KOPT-K1 (cell line): Measurements from ENCODE around the gene MERTK.
"Not testable (repeated sequence)": the region's sequence is repeated elsewhere in the genome, so short reads cannot be mapped to it uniquely, and the experiment has no call there.

Source experiments
- H3K27ac ChIP-seq: fragments of 200-600 bp; sonication (generic); 2 replicates; pipeline ENCODE4 v1.5.1; 2016; ENCODE audit warnings: antibody characterized with exemption, mild to moderate bottlenecking, low read depth, low read length; ENCODE audit not compliant: poor library complexity, severe bottlenecking
- H3K36me3 ChIP-seq: fragments of 200-600 bp; sonication (generic); 2 replicates; pipeline ENCODE4 v1.5.1; 2017; ENCODE audit warnings: antibody characterized with exemption, mild to moderate bottlenecking, low read length, moderate library complexity; ENCODE audit not compliant: insufficient read depth
- H3K9me3 ChIP-seq: fragments of 200-600 bp; sonication (generic); 2 replicates; pipeline ENCODE4 v1.5.1; 2017; ENCODE audit warnings: antibody characterized with exemption, low read length, mild to moderate bottlenecking; ENCODE audit not compliant: insufficient read depth, poor library complexity, severe bottlenecking

Gene MERTK

DNA sequence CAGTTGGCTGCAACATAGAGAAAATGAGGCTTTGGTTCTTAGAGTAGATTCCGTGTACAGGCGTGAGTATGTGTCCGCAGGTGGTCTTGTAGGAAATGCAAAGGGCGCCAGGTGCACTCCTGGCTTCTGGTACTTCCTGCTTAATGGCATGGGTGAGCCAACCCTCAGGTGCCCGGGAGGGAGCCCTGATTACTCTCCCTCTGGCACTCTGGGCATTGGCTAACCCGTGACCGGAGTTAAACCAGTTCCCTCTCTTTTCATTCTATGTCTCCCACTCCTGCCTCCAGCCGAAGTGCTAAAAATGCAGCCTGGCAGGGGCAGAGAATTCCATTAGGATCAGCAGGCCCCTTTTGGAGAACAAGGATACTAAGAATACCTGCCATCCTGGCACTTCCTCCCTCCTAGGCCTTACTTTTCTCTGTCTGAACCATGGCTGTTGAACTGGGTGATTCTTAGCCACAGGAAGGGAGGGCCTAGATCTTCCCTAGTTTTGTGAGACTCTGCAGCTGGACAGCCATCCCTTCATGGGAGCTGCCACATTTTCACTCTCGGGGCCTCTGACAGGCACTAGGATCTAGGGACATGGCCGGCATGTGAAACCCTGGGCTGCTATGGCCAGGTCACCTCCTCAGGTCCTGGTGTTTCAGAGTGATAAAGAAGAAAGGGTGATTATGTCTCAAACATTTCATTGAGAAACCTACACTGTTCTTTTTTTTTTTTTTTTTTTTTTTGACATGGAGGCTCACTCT, 6.5 kb downstream of the MERTK start:
- Histone ChIP-seq H3K9me3 (no peaks in the 10 kb centered on the region), H3K36me3 (no peaks in the 10 kb centered on the region), H3K27ac (no peak overlapping the region)

DNA sequence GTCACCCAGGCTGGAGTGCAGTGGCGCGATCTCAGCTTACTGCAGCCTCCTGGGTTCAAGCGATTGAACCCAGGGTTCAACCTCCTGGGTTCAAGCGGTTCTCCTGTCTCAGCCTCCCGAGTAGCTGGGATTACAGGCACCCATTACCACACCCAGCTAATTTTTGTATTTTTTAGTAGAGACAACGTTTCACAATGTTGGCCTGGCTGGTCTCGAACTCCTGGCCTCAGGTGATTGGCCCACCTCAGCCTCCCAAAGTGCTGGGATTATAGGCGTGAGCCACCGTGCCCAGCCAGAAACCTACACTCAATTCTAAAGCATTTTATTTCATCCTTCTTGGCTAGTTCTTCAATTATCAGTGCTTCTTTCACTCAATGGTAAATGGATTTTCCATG, 7.1 kb downstream of the MERTK start:
- not testable (repeated sequence) for H3K36me3 ChIP-seq, H3K27ac ChIP-seq, H3K9me3 ChIP-seq

DNA sequence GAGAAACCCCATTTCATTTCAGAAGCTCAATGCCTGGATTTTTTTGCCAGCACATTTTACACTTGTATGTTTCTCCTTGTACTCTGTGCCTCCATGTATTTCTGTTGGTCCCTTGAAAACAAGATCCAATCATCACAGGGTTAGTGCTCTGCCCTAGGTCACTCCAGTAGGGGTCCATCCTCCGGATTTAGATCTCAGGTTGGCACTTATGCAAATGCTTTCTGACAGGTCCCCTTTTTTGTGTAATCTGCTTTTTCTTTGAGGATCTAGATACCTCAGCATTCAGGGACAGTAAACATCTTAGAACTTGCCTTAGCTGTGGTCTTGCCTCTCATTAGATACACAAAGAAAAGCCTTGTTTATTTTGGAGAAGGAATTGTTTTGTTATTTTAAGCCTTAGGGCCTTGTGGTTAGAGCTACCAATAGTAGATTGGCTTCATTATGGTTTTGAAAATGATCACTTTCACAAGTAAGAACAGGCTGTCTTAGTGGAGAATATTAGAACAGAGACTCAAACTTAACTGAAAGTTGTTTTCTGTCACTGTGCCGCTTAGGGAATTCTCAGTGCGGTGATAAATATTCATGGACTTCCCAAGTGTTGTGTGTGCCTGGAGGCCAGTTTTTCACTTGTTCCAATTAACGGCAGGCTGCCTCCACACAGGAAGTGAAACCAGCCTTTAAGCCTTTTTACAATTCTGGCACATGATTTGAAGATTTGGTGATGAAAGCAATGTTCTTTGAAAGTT, 7.8 kb downstream of the MERTK start:
- H3K36me3 ChIP-seq, result no peaks in the 10 kb centered on the region
- no peaks in the 10 kb centered on the region for H3K9me3 ChIP-seq
- H3K27ac ChIP-seq, result peak overlapping the region; percentile 41

DNA sequence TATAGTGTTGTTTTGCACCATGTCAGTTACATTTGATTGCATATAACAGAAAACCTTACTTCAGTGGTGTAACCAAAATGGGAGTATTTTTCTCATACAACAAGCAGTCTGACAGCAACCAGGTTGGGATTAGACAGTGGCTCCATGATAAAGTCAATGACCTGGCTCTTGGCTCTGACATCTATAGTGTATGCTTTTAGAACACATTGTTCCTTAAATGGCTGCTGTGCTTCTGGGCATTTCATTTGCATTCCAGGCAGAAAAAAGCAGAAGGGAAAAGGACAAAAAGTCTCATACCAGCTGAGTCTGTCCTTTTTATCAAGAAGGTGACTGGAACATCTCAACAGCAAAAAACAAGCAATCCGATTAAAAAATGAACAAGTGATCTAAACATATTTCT, 10.2 kb downstream of the MERTK start:
- H3K36me3 ChIP-seq, result no peaks in the 10 kb centered on the region
- no peak overlapping the region for H3K27ac ChIP-seq
- H3K9me3 ChIP-seq, result no peaks in the 10 kb centered on the region

DNA sequence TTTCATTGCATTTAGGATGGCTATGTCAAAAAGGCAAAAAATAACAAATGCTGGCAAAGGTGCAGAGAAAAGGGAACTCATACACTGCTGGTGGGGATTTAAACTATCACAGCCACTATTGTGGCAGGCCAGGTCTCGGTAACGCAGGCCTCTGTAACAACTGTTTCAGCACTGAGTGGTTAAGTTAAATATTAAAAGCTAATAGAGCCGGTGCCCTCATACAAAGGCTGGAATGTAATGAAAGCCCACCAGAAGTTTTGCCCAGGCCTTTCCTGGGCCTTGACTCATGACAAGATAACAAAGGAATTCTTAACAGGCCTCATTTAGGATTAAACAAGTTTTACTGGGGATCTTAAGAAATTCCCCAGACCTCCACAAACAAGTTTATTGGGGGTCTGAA, 10.7 kb downstream of the MERTK start:
- no peaks in the 10 kb centered on the region for H3K36me3 ChIP-seq

DNA sequence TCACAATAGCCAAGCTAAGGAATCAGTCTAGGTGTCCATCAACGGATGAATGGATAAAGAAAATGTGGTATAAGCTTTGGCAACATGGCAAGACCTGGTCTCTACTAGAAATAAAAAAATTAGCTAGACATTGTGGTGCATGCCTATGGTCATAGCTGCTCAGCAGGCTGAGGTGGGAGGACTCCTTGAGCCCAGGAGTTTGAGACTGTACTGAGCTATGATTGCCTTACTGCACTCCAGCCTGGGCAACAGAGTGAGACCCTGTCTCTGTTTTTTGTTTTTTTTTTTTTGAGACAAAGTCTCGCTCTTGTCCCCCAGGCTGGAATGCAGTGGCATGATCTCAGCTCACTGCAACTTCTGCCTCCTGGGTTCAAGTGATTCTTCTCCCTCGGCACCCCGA, 11.6 kb downstream of the MERTK start:
- H3K27ac ChIP-seq, H3K9me3 ChIP-seq, H3K36me3 ChIP-seq: not testable (repeated sequence)

More for the DNA sequence above, 10.7 kb downstream of the MERTK start:
- Histone ChIP-seq H3K9me3 (no peaks in the 10 kb centered on the region), H3K27ac (no peak overlapping the region)

DNA sequence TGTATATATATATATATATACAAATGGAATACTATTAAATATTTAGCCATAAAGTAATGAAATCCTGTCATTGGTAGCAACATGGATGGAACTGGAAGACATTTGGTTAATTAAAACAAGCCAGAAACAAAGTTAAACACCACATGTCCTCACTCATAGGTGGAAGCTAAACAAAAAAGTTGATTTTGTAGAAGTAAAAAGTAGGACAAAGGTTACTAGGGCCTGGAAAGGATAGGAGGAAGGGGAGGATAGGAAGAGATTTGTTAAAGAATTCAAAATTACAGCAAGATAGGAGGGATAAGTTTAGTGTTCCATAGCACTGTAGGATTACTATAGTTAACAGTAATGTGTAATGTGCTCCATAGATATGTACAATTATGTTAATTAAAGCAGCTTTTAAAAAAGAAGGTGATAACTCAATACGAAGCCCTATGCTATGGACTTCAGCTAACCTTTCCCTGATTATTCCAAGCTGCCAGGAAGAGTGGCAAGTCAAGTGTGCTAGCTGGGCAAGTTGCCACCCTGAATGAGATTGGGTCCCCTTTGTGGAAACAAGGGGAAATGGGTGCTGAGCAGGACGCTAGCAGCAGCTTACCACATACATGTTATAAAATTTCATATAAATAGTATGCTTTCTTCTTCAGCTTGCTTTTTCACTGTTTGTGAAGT, 12.3 kb downstream of the MERTK start:
- Histone ChIP-seq H3K36me3 (no peaks in the 10 kb centered on the region), H3K9me3 (no peaks in the 10 kb centered on the region), H3K27ac (no peak overlapping the region)

DNA sequence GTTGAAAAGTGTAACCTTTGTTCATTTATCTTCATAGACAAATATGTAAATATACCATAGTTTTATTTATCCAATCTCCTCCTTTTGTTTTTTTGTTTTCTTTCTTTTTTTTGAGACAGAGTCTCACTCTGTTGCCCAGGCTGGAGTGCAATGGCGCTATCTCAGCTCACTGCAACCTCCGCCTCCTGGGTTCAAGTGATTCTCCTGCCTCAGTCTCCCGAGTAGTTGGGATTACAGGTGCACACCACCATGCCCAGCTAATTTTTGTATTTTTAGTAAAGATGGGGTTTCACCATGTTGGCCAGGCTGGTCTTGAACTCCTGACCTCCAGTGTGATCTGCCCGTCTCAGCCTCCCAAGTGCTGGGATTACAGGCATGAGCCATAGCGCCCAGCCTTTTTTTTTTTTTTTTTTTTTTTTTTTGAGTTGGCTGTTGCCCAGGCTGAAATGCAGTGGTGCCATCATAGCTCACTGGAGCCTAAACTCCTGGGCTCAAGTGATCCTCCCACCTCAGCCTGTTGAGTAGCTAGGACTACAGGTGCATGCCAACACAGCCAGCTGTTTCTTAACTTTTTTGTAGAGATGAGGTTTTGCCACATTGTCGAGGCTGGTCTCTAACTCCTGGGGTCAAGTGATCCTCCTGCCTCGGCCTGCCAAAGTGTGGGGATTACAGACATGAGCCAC, 13.0 kb downstream of the MERTK start:
- not testable (repeated sequence) for H3K9me3 ChIP-seq, H3K36me3 ChIP-seq, H3K27ac ChIP-seq

DNA sequence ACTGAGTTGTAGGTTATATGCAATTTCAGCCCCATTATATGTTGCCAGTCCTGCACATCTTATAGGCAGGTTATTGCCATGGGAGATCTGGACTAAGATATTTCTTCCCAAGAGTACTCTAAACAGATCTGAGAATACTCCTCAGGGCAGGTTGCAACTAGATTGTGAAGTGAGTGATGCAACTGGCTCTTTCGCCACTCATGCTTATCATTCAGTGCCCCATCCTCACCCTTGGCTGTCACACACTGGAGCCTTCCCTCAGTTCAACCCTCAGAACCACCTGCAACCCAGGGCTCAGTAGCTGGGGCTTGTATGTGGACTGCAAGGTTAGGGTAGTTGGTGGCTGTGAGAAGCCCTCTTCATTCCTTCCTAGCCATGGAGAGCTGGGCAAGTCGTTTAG, 14.1 kb downstream of the MERTK start:
- Histone ChIP-seq H3K36me3 (no peaks in the 10 kb centered on the region), H3K27ac (no peak overlapping the region), H3K9me3 (no peaks in the 10 kb centered on the region)

DNA sequence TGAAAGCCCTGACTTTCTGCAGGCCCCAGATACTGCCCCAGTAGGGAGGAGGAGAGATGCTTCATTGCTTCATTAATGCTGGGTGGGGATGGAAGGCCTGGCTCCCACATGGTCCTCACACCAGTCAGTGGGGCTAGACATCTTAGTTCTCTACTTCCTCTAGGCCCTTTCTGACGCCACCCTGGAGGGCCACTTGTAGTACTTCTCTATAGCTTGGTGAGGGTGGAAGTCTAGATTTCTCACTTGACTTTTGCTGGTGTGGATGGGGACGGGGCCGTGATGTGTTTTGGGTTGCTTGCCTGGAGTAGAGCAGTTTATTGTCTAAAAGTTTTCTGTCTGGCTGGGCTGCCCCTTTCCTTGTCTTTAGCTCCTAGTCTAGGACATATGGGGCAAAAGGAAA, 18.7 kb downstream of the MERTK start:
- Histone ChIP-seq H3K9me3 (no peaks in the 10 kb centered on the region), H3K27ac (no peak overlapping the region), H3K36me3 (no peaks in the 10 kb centered on the region)

DNA sequence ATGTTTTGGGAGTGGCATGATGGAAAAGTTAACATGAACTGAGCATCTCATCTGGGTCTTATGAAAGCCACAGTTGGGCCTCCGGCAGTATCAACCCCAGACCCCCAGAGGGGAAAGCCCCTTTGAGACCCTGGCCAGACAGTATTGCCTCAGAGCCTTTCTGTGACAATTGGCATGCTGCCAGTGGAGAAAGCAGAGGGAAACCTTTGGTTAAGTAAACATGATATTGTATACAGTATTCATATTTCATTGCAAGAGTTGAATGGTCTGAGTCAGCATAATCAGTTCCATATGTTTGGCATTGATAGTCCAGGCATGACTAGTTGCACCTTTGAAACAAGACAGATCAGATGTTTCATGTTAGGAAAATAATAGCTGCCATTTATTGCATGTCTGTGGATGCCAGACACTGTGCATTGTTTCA, 20.0 kb downstream of the MERTK start:
- no peaks in the 10 kb centered on the region for H3K36me3 ChIP-seq
- no peak overlapping the region for H3K27ac ChIP-seq
- no peaks in the 10 kb centered on the region for H3K9me3 ChIP-seq

DNA sequence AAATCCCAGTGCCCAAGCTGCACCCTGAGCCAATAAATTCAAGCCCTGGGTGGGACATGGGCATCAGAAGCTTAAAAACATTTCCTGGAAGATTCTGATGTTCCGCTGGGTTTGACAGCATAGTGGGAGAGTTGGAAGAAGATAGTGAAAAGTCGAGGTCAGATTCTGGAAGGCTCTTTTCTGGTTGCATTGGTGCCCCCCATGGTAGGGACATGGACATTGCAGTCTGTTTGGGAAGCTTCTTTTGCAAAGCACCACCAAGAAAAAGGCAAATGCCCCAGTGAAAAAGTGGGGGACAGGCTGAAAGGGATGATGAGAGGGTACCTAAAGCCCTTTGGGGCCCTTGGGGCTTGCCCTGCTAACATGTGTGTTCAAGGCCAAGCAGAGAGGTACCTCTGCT, 21.0 kb downstream of the MERTK start:
- no peaks in the 10 kb centered on the region for H3K36me3 ChIP-seq
- H3K27ac ChIP-seq, result no peak overlapping the region

DNA sequence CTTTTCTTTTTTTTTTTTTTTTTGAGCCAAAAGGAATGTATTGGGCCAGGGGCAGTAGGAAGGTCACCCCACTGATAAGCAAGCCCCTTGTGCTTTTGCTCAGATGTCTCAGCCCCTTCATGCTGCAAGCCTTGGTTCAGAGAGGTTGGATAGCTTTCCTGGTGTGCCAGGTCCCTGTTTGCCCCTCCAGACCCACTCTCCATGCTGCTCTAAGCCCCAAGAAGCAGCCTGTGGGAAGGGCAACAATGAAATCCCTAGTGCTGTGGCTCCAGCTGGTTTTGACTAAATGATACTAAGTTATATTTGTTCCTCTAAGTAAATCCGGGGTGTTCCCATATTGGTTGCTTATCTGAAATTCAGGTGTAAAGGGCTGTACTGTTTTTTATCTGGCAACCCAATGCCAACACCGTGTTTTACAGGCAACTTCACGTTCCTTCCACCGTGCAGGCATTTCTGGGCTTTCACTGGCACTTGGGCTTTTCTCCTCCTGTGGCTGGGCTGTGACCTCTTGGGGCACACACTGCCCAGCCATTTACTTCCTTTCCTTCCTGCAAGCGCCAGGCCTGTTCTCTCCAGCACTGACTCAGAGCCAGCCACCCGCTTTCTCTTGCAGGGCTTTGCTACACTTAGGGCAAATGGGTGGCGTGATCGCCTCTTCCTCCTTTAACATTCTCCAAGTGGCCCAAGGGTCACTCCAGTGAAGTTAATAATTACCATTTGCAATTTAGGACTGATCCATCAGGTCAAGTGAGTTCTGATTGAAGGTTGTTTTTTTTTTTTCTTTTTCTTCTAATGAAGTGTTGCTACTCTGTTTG, 21.6 kb downstream of the MERTK start:
- Histone ChIP-seq H3K9me3 (no peaks in the 10 kb centered on the region), H3K27ac (no peak overlapping the region), H3K36me3 (no peaks in the 10 kb centered on the region)

More for the DNA sequence above, 21.0 kb downstream of the MERTK start:
- H3K9me3 ChIP-seq, result no peaks in the 10 kb centered on the region

DNA sequence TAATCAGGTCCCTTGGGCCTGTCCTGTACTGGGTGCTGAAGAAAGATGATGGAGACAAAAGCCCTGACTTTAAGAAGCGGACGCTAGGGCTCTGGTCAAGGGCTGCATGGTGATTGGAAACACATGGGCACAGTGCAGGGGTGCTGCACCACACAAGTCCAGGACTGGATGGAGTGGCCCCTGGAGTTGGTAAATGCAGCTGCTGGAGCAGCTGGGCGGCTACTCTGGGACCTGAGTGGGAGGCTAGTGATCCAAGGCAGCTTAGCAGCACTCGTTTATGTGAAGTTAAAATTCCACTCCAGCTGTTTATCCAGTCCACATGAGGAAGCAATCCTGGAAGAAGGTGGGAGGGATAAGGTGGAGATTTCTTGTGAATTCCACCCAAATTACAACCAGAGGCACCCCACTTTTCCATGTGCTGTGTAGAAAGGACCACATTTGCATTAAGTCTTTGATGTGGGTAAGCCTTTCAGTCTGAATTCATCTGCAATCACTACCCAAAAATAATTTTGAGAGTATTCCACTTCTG, 24.9 kb downstream of the MERTK start:
- no peaks in the 10 kb centered on the region for H3K9me3 ChIP-seq
- no peaks in the 10 kb centered on the region for H3K36me3 ChIP-seq
- no peak overlapping the region for H3K27ac ChIP-seq
